Measurements from ENCODE around the gene CAST.

The CAST gene

GRCh38 chr5:96818125-96818788, 156.1 kb downstream of the CAST start:
- Histone ChIP-seq H3K4me3 (ENCODE audit: low read depth, low read length) (no peak overlapping the region), H3K27me3 (ENCODE audit: control insufficient read depth, insufficient read depth, low read length) (no peaks in the 10 kb centered on the region), H3K9ac (ENCODE audit: low read depth, low read length) (no peak overlapping the region), H3K36me3 (ENCODE audit: control insufficient read depth, insufficient read depth, low read length) (no peaks in the 10 kb centered on the region), H3K9me3 (ENCODE audit: control insufficient read depth, insufficient read depth, low read length) (no peaks in the 10 kb centered on the region), H3K4me1 (ENCODE audit: control insufficient read depth, insufficient read depth, low read length) (peaks cover 5% of the 10 kb centered on the region)

DNA sequence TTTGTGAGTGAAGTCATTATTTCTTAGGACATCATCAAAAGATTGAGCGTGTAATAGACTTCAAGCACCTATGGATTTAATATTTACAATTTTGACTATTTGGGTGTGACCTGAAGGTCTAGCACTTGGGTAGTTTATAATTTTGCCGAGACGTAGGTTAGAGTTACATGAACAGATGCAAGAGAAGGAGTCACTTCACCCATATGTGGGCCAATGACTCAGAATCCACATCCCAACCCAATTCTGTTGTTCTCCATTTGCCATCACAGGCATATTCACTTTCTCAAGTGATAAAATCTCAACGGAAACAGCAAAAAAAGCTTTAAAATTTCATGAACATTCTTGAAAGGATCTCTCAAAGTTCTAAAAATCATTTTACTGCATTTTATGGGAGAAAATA, 157.6 kb downstream of the CAST start:
- H3K9me3 ChIP-seq (ENCODE audit: control insufficient read depth, insufficient read depth, low read length): no peaks in the 10 kb centered on the region
- H3K9ac ChIP-seq (ENCODE audit: low read depth, low read length): no peak overlapping the region
- H3K4me3 ChIP-seq (ENCODE audit: low read depth, low read length): no peak overlapping the region
- no peaks in the 10 kb centered on the region for H3K36me3 ChIP-seq (ENCODE audit: control insufficient read depth, insufficient read depth, low read length)
- H3K27me3 ChIP-seq (ENCODE audit: control insufficient read depth, insufficient read depth, low read length): peaks cover 2% of the 10 kb centered on the region
- peaks cover 5% of the 10 kb centered on the region for H3K4me1 ChIP-seq (ENCODE audit: control insufficient read depth, insufficient read depth, low read length)

DNA sequence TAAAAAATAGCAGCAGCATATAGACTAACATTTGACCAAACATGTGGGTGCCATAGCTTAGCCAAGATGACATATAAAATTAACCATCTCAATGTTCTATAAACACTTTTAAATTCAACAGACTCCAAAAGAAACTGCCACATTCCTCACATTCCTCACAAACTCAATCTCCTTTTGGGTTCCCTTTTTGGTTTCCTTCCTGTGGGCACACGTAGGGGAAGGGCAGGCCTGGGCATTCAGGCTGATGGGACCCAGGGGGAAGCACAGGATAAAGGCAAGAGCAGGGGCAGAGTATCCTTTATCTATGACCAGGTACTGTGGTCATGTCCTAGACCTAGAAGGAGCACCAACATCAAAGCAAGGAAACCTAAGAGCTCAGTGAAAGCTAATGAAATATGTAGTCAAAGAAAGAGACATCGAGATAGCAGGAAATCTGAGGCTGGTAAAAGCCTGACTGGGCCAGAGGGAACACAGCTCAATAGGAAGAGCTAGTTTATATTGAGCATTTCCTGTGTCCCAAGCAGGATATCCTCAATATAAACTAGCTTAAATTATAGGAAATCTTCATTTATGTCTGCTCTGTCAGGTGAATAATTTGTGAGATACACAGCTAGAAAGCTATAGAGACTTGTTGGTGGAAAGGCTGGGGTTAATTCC, 159.2 kb downstream of the CAST start:
- Histone ChIP-seq H3K4me3 (ENCODE audit: low read depth, low read length) (no peak overlapping the region), H3K9ac (ENCODE audit: low read depth, low read length) (no peak overlapping the region), H3K27me3 (ENCODE audit: control insufficient read depth, insufficient read depth, low read length) (peaks cover 2% of the 10 kb centered on the region), H3K4me1 (ENCODE audit: control insufficient read depth, insufficient read depth, low read length) (peaks cover 4% of the 10 kb centered on the region), H3K36me3 (ENCODE audit: control insufficient read depth, insufficient read depth, low read length) (no peaks in the 10 kb centered on the region), H3K9me3 (ENCODE audit: control insufficient read depth, insufficient read depth, low read length) (no peaks in the 10 kb centered on the region)

DNA sequence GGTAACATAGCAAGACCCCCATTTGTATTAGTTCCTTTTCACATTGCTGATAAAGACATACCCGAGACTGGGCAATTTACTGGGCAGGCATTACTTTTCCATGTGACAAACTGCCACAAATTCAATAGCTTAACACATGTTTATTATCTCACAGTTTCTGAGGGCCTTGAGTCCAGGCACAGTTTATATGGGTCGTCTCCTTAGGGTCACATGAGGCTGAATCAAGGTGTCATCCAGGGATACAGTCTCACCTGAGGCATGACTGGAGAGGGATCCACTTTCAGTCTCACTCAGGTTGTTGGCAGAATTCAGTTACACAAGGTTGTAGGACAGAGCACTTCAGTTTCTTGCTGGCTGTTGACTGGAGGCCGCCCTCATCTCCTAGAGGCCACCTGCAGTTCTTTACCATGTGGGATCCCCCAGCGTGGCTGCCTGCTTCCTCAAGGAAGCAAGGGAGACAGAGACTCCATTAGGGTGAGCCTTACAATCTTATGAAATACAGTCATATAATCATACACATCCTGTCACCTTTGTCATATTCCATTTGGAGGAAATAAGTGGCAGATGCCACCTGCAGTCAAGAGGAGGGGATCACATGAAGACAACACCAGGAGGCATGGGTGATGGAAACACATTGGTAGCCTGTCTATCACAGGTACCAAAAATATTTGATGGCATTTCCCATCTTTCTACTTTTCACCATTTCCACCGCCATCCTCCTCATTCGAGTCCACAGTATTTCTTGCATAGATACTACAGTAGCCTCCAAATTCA, 160.7 kb downstream of the CAST start:
- Histone ChIP-seq H3K9me3 (ENCODE audit: control insufficient read depth, insufficient read depth, low read length) (no peaks in the 10 kb centered on the region), H3K27me3 (ENCODE audit: control insufficient read depth, insufficient read depth, low read length) (peaks cover 2% of the 10 kb centered on the region), H3K36me3 (ENCODE audit: control insufficient read depth, insufficient read depth, low read length) (no peaks in the 10 kb centered on the region), H3K4me1 (ENCODE audit: control insufficient read depth, insufficient read depth, low read length) (no peaks in the 10 kb centered on the region), H3K4me3 (ENCODE audit: low read depth, low read length) (no peak overlapping the region), H3K9ac (ENCODE audit: low read depth, low read length) (no peak overlapping the region)

DNA sequence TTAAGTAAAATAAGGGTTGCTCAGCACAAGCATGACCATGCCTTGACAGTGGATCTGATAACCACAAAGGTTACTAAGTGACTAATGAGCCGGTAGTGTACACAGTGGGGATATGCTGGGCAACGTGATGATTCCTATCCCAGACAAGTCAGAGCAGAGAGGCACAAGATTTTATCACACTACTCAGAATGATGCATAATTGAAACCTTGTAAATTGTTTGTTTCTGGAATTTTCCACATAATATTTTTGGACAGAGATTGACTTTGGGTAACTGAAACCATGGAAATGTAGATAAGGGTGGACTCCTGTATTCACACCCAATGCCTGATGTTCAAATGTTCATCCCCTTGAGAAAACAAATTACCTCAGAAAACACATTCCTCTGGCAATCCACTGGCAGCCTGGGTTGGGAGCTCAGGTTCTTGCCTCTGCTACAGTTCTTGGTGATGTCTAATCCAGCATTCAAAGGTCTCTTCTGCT, 161.8 kb downstream of the CAST start:
- Histone ChIP-seq H3K4me1 (ENCODE audit: control insufficient read depth, insufficient read depth, low read length) (no peaks in the 10 kb centered on the region), H3K4me3 (ENCODE audit: low read depth, low read length) (no peak overlapping the region), H3K9ac (ENCODE audit: low read depth, low read length) (no peak overlapping the region), H3K27me3 (ENCODE audit: control insufficient read depth, insufficient read depth, low read length) (peaks cover 2% of the 10 kb centered on the region), H3K9me3 (ENCODE audit: control insufficient read depth, insufficient read depth, low read length) (no peaks in the 10 kb centered on the region), H3K36me3 (ENCODE audit: control insufficient read depth, insufficient read depth, low read length) (no peaks in the 10 kb centered on the region)

Data from iPS-15b (cell line).